Measurements from ENCODE around the gene HUNK.

GRCh38 chr21:31917108-31917507 lies 44.3 kb downstream of the HUNK start:
- TF ChIP-seq GABPA (IDR thresholded peaks at IDR 0.05; ENCODE audit: borderline replicate concordance, insufficient read depth, low read length) (no peak), TCF12 (IDR thresholded peaks at IDR 0.05; ENCODE audit: low read depth, low read length) (no peak), CTCF (IDR thresholded peaks at IDR 0.05; ENCODE audit: control extremely low read depth in 1 of 3, insufficient read depth in 1 of 3, low read depth in 1 of 3, low read length in 3 of 3) (no peak), SP1 (IDR thresholded peaks at IDR 0.05; ENCODE audit: low read depth, low read length) (no peak), POLR2A (IDR thresholded peaks at IDR 0.05; ENCODE audit: control extremely low read depth in 1 of 2, low read depth in 2 of 2, low read length in 2 of 2) (no peak), ZNF274 (IDR thresholded peaks at IDR 0.05; ENCODE audit: borderline replicate concordance, extremely low read depth, low read length) (no peak)
